ENCODE data around the gene IL1RL2.

The IL1RL2 gene

GRCh38 chr2:102186791-102187495 lies at the start of gene IL1RL2:
Gene IL1RL2, plus strand, starts transcription at chr2:102187023. Its CDS starts 845 bp downstream, at chr2:102187868.
- no peak for DNase-seq

DNA sequence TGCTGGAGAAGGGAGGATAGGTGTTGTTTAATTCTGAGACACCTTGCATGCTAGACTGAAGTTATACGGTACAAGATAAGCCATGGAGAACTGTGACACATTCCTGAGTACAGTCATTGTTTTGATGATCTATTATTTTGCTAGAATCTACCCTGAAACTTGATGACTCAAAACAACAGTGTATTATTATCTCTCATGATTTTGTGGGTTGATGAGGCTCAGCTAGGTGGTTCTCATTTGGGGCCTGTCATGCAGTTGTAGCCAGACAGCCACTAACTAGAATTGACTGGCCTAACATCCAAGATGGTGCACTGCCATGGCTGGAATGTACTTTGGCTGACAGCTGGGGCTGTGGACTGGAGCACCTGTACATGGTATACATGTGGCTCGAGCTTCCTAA lies 49.7 kb upstream of the IL1RL2 start:
- DNase-seq = no peak

DNA sequence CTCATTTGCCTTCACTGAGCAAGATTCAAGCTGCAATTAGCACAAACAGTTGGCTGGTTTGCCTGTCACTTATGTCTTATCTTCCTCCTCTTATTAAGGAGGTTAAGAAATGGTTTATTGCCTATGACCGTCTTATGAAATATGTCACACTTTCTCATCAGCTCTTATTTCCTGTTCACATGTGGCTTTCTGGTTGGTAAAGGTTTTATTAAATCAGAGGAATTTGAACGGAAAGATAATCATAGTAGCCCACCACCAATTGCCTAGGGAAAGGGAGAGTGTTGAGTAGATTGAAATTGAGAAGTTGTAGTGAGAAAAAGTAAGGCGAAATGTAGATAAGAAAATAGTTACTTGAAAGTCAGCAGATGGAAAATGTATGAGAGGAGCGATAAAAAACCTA lies 48.5 kb upstream of the IL1RL2 start:
- DNase-seq = no peak

GRCh38 chr2:102139851-102140250 lies 47.0 kb upstream of the IL1RL2 start:
- DNase-seq = no peak

GRCh38 chr2:102140377-102140776 lies 46.4 kb upstream of the IL1RL2 start:
- DNase-seq = no peak

DNA sequence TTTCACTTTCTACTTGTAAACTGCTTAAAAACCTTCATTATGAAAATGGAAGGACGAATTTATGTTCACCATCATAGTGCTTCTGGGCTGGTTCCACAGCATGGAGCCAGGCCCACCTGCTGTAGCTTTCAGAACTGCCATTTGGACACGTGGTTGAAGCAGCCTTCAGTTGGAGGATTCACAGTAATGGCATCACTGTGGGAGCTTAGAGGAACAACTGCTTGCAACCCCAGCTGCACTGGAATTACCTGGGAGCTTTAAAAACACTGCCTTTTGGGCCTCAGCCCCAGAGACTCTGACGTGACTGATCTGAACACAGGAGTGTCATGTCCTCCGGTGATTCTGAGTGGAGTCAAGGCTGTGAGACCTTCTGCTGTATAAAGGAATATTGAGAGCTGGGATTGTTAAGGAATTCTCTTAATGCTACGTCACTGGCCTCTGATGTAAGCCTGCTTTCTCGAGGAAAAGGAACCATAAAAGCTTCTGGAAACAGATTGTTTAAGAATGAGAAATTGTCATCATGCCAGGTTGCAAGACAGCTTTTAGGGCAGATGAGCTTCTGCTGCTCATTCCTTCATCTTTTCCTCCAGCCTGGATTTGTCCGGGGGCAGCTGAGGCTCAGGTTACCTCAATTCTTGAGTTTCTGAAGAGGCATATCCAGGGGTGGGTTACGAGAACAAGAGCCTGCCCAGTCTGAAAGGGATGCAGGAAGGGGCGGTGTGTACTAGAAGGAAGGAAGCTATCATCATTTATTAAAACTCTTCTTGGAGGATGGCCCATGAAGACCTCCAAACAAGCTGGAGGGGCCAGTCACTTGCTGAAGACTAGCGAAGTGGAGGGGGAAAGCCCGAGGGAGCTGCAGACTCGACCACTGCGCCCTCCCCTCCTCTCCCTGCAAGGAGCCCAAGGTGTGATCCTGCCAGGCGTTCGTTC lies 45.5 kb upstream of the IL1RL2 start:
- no peak for DNase-seq

DNA sequence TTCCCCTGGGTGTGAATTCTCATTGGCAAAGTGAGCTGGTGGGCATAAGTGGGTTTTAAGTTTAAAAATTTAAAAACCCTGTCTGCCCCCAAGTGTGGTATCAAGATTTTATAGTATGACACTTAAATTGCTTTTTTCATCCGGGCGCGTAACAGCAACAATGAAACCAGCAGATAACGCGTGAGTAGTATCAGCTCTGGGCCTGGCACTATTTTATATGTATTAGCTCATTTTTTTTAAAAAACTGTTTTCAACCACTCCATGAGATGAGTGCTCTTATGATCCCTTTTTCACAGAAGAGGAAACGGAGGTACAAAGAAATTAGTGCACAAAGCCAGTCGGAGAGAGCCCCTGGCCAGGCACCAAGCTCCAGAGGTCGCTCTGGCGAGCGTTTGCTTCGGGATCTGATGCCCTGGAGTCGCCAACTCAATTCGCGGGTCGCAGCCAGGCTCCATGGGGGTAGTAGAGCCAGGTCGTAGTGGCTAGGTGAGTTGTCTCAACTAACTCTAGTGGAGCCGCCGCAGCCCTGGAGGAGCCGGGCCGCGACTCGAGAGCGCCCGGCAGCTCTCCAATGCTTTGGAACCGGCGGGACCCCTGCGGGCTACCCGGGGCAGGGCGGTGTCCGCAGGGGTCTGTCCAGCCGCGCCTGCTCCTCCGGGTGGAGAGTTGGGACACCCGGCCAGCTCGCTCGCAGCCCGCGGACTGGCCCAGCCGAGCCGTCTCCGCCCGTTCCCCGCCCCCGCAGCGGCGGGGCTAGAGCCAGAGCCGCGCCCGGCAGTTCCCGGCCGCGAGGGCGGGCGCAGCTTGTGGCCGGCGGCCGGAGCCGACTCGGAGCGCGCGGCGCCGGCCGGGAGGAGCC lies 44.6 kb upstream of the IL1RL2 start, which contains the start of gene IL1R1:
Gene IL1R1, plus strand, starts transcription at position 777 of the 859 bp plus-strand sequence. CDS start 14,979 bp downstream, outside the sequence.
- DNase-seq = no peak

GRCh38 chr2:102142829-102143449 lies 43.9 kb upstream of the IL1RL2 start:
- DNase-seq = peak; percentile 12

GRCh38 chr2:102143450-102143985 lies 43.3 kb upstream of the IL1RL2 start:
- DNase-seq = no peak

DNA sequence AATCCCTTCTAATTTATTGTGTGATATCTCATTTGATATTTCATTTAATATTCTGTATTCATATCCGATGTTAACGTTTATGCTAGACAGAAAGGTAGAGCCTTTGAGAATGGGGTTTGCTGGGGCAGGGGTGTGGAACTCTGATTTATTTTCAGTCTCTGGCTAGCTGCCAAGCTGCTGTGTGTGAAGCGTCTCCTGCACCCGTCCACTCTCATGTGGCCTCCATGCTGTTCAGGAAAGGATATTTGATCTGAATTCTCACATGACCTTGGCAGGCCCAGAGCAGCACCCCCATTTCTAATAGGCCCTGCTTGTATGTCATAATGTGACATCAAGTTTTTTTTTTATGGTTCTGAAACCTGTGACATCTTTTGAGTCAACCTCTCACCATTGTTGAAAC lies 42.7 kb upstream of the IL1RL2 start:
- DNase-seq = no peak

- DNase-seq = no peak
Observed at GRCh38 chr2:102145107-102145506, 41.7 kb upstream of the IL1RL2 start.

- no peak for DNase-seq
Observed at GRCh38 chr2:102145934-102146333, 40.9 kb upstream of the IL1RL2 start.

GRCh38 chr2:102147935-102148334 lies 38.9 kb upstream of the IL1RL2 start:
- no peak for DNase-seq

DNA sequence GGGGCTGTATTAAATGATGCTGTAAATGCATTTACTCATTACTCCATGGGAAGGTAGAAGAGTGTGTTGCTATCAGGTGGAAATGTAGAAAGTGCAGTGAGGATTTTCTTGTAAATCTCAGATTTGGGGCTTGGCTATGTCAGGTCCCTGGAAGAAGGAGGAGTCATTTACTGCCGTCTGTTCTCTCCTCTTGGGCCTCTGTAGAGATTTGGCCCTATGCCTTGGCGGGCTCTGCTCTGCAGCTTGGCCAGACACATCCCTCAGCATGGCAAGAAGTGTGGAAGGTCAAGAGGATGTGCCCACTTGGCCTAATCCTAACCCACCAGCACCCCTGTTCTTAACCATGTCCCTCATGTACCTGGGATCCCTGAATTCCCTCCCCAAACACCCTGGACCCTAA lies 37.6 kb upstream of the IL1RL2 start:
- no peak for DNase-seq

DNA sequence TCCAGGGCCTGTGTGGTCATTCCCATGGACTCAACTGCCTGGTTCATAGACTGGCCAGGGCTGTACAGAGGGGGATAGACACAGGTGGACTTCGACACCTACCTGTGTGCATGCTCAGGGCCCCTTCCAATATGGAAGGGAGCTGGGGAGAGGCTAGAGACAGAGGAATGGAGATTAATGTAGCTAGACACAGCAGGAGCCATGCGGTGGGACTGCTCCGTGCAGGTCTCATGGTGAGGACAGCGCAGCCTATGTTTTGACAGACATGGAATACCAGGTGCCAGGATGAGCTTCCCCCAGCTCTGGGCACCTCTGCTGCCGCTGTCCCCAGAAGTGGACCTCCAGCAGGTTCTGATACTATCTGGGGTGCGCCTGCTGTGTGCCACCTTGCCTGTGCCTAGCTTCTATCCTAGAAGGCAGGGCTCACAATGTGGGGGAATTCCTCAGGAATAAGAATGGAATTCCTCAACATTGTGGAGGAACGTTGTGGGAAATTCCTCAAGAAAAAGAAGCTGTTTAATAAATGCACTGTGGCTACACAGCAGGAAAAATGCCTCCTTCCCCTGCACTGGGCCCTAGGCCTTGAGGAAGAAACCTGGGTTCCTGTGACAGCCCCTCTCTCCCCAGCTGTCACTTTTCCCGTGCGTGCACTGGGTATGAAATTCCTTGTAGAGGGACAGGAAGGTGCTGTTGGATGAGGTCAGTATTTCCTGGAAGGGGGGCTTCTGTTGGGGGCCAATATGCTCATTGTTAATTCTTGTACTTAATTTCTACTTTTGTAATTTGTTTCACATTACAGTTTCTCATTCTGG lies 37.0 kb upstream of the IL1RL2 start:
- DNase-seq = no peak

DNA sequence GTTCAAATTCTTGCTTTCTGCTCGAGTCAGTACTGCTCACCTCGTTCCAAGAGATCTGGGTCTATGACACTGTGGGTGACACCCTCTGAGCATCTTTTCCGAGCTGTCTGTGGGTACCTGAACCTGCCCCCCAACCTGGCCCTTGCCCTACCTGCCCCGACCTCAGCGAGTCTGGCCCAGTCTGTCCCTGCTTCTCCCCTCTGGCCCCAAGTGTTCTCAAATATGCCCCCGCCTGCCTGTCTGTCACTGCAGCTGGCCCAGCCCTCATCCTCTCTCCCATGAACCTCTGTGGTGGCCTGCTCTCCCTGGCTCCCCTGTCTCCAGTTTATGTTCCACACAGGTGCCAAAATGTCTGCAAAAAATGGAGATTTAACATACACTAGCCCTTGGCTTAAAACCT lies 32.5 kb upstream of the IL1RL2 start:
- no peak for DNase-seq

DNA sequence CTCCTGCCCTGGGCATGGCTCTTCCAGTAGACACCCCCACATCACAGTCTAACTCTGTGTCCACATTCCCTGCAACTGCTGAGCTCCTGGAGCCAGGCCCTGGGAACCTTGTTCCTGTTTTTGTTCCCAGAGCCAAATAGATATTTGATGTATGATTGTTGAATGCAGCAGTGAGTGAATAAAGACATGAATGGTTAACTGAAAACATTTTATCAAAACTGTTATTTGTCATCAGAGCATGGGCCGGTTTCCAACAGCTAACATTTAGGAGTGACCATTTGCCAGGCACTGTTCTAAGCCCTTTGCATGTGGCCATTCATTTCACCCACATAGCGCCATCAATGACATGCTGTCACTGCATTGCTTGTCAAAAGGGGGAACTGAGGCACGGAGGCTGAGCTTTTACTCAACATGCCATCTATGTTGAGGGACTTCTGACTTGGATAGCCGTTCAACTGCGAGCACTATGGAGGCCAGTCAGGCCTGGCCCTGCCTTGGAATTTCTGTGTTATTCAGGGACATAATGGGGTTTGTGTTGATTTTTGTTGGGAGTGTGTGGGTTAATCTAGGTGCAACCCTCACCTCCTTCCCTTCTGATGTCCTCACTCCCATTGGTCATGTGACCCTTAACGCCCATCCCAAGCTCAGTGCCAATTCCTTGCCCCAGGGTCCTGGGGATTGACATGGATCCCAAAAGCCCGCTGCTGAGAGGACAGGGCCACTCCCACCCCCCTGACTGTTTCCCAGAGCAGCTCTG lies 31.7 kb upstream of the IL1RL2 start:
- no peak for DNase-seq

- no peak for DNase-seq
Observed at GRCh38 chr2:102155703-102156515, 30.9 kb upstream of the IL1RL2 start.

DNA sequence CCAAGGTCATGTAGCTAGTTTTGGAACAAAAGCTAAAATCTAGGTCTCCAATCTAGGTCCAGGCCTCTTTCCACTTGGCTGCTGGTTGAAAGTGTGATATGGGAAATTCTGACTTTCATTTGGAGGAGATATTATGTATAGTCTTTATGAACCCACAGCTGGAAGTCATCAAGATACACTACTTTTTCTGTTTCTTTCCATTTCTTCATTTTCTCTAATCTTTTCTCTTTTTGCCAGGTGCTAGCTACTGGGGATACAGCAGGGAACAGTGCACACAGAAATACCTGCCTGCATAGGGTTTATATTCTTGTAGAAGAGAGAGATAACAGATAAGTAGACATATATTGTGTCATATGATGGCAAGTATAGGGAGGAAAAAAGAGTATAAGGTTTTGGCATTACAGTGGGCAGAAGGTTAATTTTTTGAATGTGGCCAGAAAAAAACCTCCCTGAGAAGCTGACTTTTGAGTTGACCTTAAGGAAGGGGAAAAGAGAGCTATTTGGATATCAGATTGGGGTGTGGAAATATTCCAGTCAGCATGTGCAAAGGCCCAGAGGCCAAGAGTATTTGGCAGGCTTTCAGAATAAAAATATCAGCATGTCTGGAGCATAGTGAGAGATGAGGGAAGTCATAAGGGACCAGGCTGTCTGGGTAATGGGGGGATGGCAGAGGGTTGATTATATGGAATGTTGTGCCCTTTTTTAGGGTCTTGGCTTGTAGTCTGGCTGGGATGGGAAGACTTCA lies 28.6 kb upstream of the IL1RL2 start:
- DNase-seq = no peak
